WTC11 (cell line): ENCODE results near the gene CDC37L1. TPM values are rescaled to one million over a fixed set of nuclear protein-coding genes. Genes with fewer than 3 reads are reported as not detected.

Experiments
- ATAC-seq: fragments of 200-7000 bp; cut with Tn5 transposase; 2 replicates; pipeline ENCODE4 v1.10.0; 2021; ENCODE audit warnings: mild to moderate bottlenecking, moderate library complexity
- CTCF ChIA-PET: fragments of 300-600 bp; sonication (Branson Sonifier 250); formaldehyde crosslinking; loops from one replicate; lab custom pipeline; 2021; ENCODE audit warnings: antibody characterized with exemption; lab: Charles Lee
- POLR2A ChIA-PET: fragments of 350-600 bp; sonication (Branson Sonifier 250); formaldehyde crosslinking; loops from one replicate; lab custom pipeline; 2021; ENCODE audit warnings: antibody characterized with exemption; lab: Charles Lee
- DNase-seq: peaks from one replicate; pipeline ENCODE4 v3.0.0; 2021; ENCODE audit warnings: low spot score
- H3K27ac Mint-ChIP-seq: 2 replicates; pipeline ENCODE4 v1.8.0; 2021; ENCODE audit warnings: mixed read lengths
- H3K27me3 Mint-ChIP-seq: 2 replicates; pipeline ENCODE4 v1.8.0; 2021; ENCODE audit warnings: low read depth, mild to moderate bottlenecking, moderate library complexity, mixed read lengths
- H3K36me3 Mint-ChIP-seq: 2 replicates; pipeline ENCODE4 v1.8.0; 2021; ENCODE audit warnings: mixed read lengths
- H3K4me1 Mint-ChIP-seq: 2 replicates; pipeline ENCODE4 v1.8.0; 2022; ENCODE audit warnings: mixed read lengths
- H3K4me3 Mint-ChIP-seq: 2 replicates; pipeline ENCODE4 v1.8.0; 2021; ENCODE audit warnings: mild to moderate bottlenecking, moderate library complexity, mixed read lengths
- H3K9me3 Mint-ChIP-seq: 2 replicates; pipeline ENCODE4 v1.8.0; 2021; ENCODE audit warnings: mixed read lengths
- CREM ChIP-seq: sonication (generic); formaldehyde crosslinking; IDR thresholded peaks from 2 replicates; pipeline ENCODE4 v1.8.1; 2022; ENCODE audit warnings: mild to moderate bottlenecking, missing genetic modification reagents, moderate library complexity
- E2F1 ChIP-seq: sonication (generic); formaldehyde crosslinking; IDR thresholded peaks from 2 replicates; pipeline ENCODE4 v1.8.0; 2022; ENCODE audit warnings: mild to moderate bottlenecking, missing genetic modification reagents
- ETV6 ChIP-seq: sonication (generic); formaldehyde crosslinking; IDR thresholded peaks from 2 replicates; pipeline ENCODE4 v1.8.1; 2022; ENCODE audit warnings: mild to moderate bottlenecking, missing genetic modification reagents
- FOXK1 ChIP-seq: sonication (generic); formaldehyde crosslinking; IDR thresholded peaks from 2 replicates; pipeline ENCODE4 v1.8.0; 2022; ENCODE audit warnings: mild to moderate bottlenecking, moderate library complexity, missing genetic modification reagents
- GRHL2 ChIP-seq: fragments of 250-450 bp; sonication (Bioruptor Pico); IDR thresholded peaks from 2 replicates; pipeline ENCODE4 v1.8.0; 2022; ENCODE audit warnings: mild to moderate bottlenecking, moderate library complexity; ENCODE audit not compliant: insufficient replicate concordance, severe bottlenecking
- HMGA2 ChIP-seq: fragments of 250-450 bp; sonication (Bioruptor Pico); IDR thresholded peaks from 2 replicates; pipeline ENCODE4 v1.4.0; 2021; ENCODE audit warnings: mild to moderate bottlenecking, moderate library complexity
- IRF2 ChIP-seq: sonication (generic); formaldehyde crosslinking; IDR thresholded peaks from 2 replicates; pipeline ENCODE4 v1.8.0; 2022; ENCODE audit warnings: low read depth, missing genetic modification reagents, borderline replicate concordance
- KAT7 ChIP-seq: sonication (generic); formaldehyde crosslinking; IDR thresholded peaks from 2 replicates; pipeline ENCODE4 v1.8.1; 2023; ENCODE audit warnings: missing genetic modification reagents, mild to moderate bottlenecking, borderline replicate concordance
- NR1H2 ChIP-seq: sonication (generic); formaldehyde crosslinking; IDR thresholded peaks from 2 replicates; pipeline ENCODE4 v1.9.0; 2021; ENCODE audit warnings: mild to moderate bottlenecking, moderate library complexity, missing genetic modification reagents
- OVOL2 ChIP-seq: fragments of 250-450 bp; sonication (Bioruptor Pico); IDR thresholded peaks from 2 replicates; pipeline ENCODE4 v1.9.0; 2021; ENCODE audit warnings: mild to moderate bottlenecking, borderline replicate concordance
- RELA ChIP-seq: sonication (generic); formaldehyde crosslinking; IDR thresholded peaks from 2 replicates; pipeline ENCODE4 v1.8.1; 2022; ENCODE audit warnings: missing genetic modification reagents, mild to moderate bottlenecking, borderline replicate concordance
- SMAD3 ChIP-seq: sonication (generic); formaldehyde crosslinking; IDR thresholded peaks from 2 replicates; pipeline ENCODE4 v1.8.0; 2022; ENCODE audit warnings: missing genetic modification reagents, mild to moderate bottlenecking, borderline replicate concordance
- SMAD4 ChIP-seq: sonication (generic); formaldehyde crosslinking; IDR thresholded peaks from 2 replicates; pipeline ENCODE4 v1.8.0; 2022; ENCODE audit warnings: mild to moderate bottlenecking, missing genetic modification reagents
- SP1 ChIP-seq: sonication (generic); formaldehyde crosslinking; conservative IDR thresholded peaks from 2 replicates; pipeline ENCODE4 v1.8.1; 2022; ENCODE audit warnings: missing genetic modification reagents
- TCF7 ChIP-seq: sonication (generic); formaldehyde crosslinking; IDR thresholded peaks from 2 replicates; pipeline ENCODE4 v1.8.0; 2022; ENCODE audit warnings: mild to moderate bottlenecking, low read depth, missing genetic modification reagents, moderate library complexity
- TP53 ChIP-seq: sonication (generic); formaldehyde crosslinking; IDR thresholded peaks from 2 replicates; pipeline ENCODE4 v1.8.1; 2023; ENCODE audit warnings: mild to moderate bottlenecking, missing genetic modification reagents
- USF2 ChIP-seq: sonication (generic); formaldehyde crosslinking; IDR thresholded peaks from 2 replicates; pipeline ENCODE4 v1.8.1; 2023; ENCODE audit warnings: mild to moderate bottlenecking, missing genetic modification reagents, moderate library complexity
- ZNF263 ChIP-seq: sonication (generic); formaldehyde crosslinking; IDR thresholded peaks from 2 replicates; pipeline ENCODE4 v1.8.1; 2022; ENCODE audit warnings: low read depth, mild to moderate bottlenecking, moderate library complexity, missing genetic modification reagents
- ZNF396 ChIP-seq: fragments of 250-450 bp; sonication (Bioruptor Pico); IDR thresholded peaks from 2 replicates; pipeline ENCODE4 v1.8.0; 2021; ENCODE audit warnings: mild to moderate bottlenecking, moderate library complexity, borderline replicate concordance
- ZNF671 ChIP-seq: fragments of 250-450 bp; sonication (Bioruptor Pico); IDR thresholded peaks from 2 replicates; pipeline ENCODE4 v1.8.0; 2021; ENCODE audit warnings: mild to moderate bottlenecking
- total RNA-seq: library from RNA; stranded (reverse); gene quantifications from 3 replicates; pipeline ENCODE4 v1.2.3, GENCODE V29; 2021
- TF ChIP-seq, protein P1 (sequence below): fragments of 200-600 bp; IDR thresholded peaks from 2 replicates; pipeline ENCODE4 v1.8.0; 2022; ENCODE audit warnings: antibody characterized with exemption
- TF ChIP-seq, protein P2 (sequence below): sonication (generic); formaldehyde crosslinking; IDR thresholded peaks from 2 replicates; pipeline ENCODE4 v1.8.1; 2022; ENCODE audit warnings: low read depth, mild to moderate bottlenecking, moderate library complexity, missing genetic modification reagents, borderline replicate concordance
- TF ChIP-seq, protein P3 (sequence below): sonication (generic); formaldehyde crosslinking; IDR thresholded peaks from 2 replicates; pipeline ENCODE4 v1.8.1; 2023; ENCODE audit warnings: mild to moderate bottlenecking, missing genetic modification reagents, borderline replicate concordance

CDC37L1 gene
- total RNA-seq, 1 experiment from 2014 or later = 20.1 TPM

DNA sequence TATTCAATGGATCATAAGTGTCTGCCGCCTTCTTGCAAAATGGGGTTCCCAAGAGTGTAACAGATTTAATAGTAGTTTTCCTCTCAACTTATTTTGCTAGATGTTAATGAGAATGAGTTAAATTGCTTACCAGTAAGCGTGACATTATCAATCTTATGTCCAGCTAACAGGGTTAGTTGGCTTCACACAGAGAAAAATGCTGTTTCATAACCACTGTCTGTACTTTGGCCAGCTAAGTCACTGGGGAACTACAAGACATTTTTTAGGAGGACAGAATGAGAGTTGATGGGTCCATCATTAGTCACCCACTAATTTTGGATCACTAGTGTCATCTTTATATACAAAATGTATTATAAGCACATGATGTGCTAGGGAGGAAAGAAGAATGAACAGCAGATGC, 1.4 kb downstream of the CDC37L1 start:
- H3K27ac Mint-ChIP-seq = no peak overlapping the region
- TF ChIP-seq SMAD3 (CRISPR knock-in tag) (no peak), ZNF396 (CRISPR knock-in tag) (no peak), NR1H2 (no peak), USF2 (CRISPR knock-in tag) (no peak), TCF7 (no peak)
- TF ChIP-seq, all 79 proteins: peak for 0
- Mint-ChIP-seq H3K27me3 (no peaks in the 10 kb centered on the region), H3K9me3 (no peaks in the 10 kb centered on the region), H3K36me3 (peaks cover 8% of the 10 kb centered on the region), H3K4me3 (no peak overlapping the region), H3K4me1 (no peaks in the 10 kb centered on the region)
- DNase-seq = no peak
- ATAC-seq = no peak
- CTCF ChIA-PET = no interaction called here
- POLR2A ChIA-PET = no interaction called here

DNA sequence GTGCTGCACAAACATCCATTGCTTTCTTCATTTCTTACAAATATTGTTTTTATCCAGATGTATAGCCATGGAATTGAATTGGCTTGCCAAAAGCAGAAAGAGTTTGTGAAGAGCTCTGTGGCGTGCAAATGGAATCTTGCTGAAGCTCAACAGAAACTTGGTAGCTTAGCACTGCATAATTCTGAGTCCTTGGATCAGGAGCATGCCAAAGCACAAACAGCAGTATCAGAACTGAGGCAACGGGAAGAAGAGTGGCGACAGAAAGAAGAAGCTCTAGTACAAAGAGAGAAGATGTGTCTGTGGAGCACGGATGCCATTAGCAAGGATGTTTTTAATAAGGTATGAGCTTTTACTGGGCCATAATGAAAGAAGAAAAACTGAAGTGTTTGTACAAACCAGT, 5.5 kb downstream of the CDC37L1 start:
- ChIA-PET POLR2A (no interaction called here), CTCF (no interaction called here)

GRCh38 chr9:4686112-4686511, 6.7 kb downstream of the CDC37L1 start:
- H3K27me3 Mint-ChIP-seq = no peaks in the 10 kb centered on the region
- no peaks in the 10 kb centered on the region for H3K4me1 Mint-ChIP-seq
- H3K36me3 Mint-ChIP-seq = peaks cover 23% of the 10 kb centered on the region
- DNase-seq (no peak), ATAC-seq (no peak)
- no peak overlapping the region for H3K4me3 Mint-ChIP-seq
- CTCF ChIA-PET = interaction anchor here (0.6 kb wide), 1 partner anchor 73 kb away, joined by 3 read pairs; no protein-coding TSS in a partner anchor
- H3K27ac Mint-ChIP-seq = no peak overlapping the region
- H3K9me3 Mint-ChIP-seq = no peaks in the 10 kb centered on the region
- TF ChIP-seq IRF2 (CRISPR knock-in tag) = no peak
- TF ChIP-seq, protein P1, sequence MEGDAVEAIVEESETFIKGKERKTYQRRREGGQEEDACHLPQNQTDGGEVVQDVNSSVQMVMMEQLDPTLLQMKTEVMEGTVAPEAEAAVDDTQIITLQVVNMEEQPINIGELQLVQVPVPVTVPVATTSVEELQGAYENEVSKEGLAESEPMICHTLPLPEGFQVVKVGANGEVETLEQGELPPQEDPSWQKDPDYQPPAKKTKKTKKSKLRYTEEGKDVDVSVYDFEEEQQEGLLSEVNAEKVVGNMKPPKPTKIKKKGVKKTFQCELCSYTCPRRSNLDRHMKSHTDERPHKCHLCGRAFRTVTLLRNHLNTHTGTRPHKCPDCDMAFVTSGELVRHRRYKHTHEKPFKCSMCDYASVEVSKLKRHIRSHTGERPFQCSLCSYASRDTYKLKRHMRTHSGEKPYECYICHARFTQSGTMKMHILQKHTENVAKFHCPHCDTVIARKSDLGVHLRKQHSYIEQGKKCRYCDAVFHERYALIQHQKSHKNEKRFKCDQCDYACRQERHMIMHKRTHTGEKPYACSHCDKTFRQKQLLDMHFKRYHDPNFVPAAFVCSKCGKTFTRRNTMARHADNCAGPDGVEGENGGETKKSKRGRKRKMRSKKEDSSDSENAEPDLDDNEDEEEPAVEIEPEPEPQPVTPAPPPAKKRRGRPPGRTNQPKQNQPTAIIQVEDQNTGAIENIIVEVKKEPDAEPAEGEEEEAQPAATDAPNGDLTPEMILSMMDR = no peak
- no peak for TF ChIP-seq FOXK1 (CRISPR knock-in tag)
- TF ChIP-seq TP53 (CRISPR knock-in tag) = no peak
- POLR2A ChIA-PET = no interaction called here

More for the DNA sequence above, 5.5 kb downstream of the CDC37L1 start:
- H3K36me3 Mint-ChIP-seq = peaks cover 18% of the 10 kb centered on the region
- TF ChIP-seq GRHL2 (CRISPR knock-in tag) (no peak), SMAD4 (CRISPR knock-in tag) (no peak), CREM (CRISPR knock-in tag) (no peak), SP1 (CRISPR knock-in tag) (no peak), ZNF263 (CRISPR knock-in tag) (no peak), SMAD3 (CRISPR knock-in tag) (no peak)
- TF ChIP-seq, protein P2, sequence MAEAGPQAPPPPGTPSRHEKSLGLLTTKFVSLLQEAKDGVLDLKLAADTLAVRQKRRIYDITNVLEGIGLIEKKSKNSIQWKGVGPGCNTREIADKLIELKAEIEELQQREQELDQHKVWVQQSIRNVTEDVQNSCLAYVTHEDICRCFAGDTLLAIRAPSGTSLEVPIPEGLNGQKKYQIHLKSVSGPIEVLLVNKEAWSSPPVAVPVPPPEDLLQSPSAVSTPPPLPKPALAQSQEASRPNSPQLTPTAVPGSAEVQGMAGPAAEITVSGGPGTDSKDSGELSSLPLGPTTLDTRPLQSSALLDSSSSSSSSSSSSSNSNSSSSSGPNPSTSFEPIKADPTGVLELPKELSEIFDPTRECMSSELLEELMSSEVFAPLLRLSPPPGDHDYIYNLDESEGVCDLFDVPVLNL (CRISPR knock-in tag) = no peak
- TF ChIP-seq, all 79 proteins: peak for 0
- no peaks in the 10 kb centered on the region for H3K27me3 Mint-ChIP-seq
- peak overlapping the region; percentile 12; the same call in 1 of the 2 replicates for H3K27ac Mint-ChIP-seq
- ATAC-seq (no peak), DNase-seq (no peak)
- no peaks in the 10 kb centered on the region for H3K9me3 Mint-ChIP-seq
- H3K4me3 Mint-ChIP-seq = no peak overlapping the region
- H3K4me1 Mint-ChIP-seq = no peaks in the 10 kb centered on the region

DNA sequence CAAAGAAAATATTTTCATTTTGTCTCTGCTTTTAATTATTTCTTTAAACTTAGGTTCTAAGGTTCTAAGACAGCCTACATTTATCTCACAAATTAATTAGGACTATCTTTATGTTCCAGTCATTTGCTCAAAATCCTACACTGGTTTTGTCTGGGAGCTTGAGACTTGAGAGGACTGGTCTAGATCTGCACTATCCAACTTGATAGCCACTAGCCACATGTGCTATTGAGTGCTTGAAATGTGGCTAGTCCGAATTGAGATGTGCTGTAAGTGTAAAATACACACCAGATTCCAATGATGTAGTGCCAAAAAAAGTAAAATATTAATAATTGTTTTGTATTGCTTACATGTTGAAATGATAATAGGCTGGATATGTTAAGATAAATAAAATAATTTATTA, 7.2 kb downstream of the CDC37L1 start:
- no peaks in the 10 kb centered on the region for H3K27me3 Mint-ChIP-seq
- CTCF ChIA-PET = no interaction called here
- H3K9me3 Mint-ChIP-seq = no peaks in the 10 kb centered on the region
- POLR2A ChIA-PET = no interaction called here
- DNase-seq = no peak
- no peak overlapping the region for H3K27ac Mint-ChIP-seq
- no peak for ATAC-seq
- H3K36me3 Mint-ChIP-seq = peaks cover 23% of the 10 kb centered on the region
- no peak overlapping the region for H3K4me3 Mint-ChIP-seq
- no peaks in the 10 kb centered on the region for H3K4me1 Mint-ChIP-seq
- TF ChIP-seq, protein P3, sequence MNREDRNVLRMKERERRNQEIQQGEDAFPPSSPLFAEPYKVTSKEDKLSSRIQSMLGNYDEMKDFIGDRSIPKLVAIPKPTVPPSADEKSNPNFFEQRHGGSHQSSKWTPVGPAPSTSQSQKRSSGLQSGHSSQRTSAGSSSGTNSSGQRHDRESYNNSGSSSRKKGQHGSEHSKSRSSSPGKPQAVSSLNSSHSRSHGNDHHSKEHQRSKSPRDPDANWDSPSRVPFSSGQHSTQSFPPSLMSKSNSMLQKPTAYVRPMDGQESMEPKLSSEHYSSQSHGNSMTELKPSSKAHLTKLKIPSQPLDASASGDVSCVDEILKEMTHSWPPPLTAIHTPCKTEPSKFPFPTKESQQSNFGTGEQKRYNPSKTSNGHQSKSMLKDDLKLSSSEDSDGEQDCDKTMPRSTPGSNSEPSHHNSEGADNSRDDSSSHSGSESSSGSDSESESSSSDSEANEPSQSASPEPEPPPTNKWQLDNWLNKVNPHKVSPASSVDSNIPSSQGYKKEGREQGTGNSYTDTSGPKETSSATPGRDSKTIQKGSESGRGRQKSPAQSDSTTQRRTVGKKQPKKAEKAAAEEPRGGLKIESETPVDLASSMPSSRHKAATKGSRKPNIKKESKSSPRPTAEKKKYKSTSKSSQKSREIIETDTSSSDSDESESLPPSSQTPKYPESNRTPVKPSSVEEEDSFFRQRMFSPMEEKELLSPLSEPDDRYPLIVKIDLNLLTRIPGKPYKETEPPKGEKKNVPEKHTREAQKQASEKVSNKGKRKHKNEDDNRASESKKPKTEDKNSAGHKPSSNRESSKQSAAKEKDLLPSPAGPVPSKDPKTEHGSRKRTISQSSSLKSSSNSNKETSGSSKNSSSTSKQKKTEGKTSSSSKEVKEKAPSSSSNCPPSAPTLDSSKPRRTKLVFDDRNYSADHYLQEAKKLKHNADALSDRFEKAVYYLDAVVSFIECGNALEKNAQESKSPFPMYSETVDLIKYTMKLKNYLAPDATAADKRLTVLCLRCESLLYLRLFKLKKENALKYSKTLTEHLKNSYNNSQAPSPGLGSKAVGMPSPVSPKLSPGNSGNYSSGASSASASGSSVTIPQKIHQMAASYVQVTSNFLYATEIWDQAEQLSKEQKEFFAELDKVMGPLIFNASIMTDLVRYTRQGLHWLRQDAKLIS (CRISPR knock-in tag) = no peak
- TF ChIP-seq OVOL2 (CRISPR knock-in tag) (no peak), HMGA2 (no peak), RELA (CRISPR knock-in tag) (no peak), ETV6 (no peak), E2F1 (CRISPR knock-in tag) (no peak), KAT7 (CRISPR knock-in tag) (no peak), ZNF671 (CRISPR knock-in tag) (no peak)
